GM19395 (cell line): ENCODE measurements around the gene AQP1.

Source experiments
- ATAC-seq: cut with Tn5 transposase; IDR thresholded peaks from one replicate; pipeline ENCODE4 v1.9.1; 2021; ENCODE audit warnings: mild to moderate bottlenecking, moderate library complexity; ENCODE audit not compliant: unreplicated experiment

AQP1 gene

DNA sequence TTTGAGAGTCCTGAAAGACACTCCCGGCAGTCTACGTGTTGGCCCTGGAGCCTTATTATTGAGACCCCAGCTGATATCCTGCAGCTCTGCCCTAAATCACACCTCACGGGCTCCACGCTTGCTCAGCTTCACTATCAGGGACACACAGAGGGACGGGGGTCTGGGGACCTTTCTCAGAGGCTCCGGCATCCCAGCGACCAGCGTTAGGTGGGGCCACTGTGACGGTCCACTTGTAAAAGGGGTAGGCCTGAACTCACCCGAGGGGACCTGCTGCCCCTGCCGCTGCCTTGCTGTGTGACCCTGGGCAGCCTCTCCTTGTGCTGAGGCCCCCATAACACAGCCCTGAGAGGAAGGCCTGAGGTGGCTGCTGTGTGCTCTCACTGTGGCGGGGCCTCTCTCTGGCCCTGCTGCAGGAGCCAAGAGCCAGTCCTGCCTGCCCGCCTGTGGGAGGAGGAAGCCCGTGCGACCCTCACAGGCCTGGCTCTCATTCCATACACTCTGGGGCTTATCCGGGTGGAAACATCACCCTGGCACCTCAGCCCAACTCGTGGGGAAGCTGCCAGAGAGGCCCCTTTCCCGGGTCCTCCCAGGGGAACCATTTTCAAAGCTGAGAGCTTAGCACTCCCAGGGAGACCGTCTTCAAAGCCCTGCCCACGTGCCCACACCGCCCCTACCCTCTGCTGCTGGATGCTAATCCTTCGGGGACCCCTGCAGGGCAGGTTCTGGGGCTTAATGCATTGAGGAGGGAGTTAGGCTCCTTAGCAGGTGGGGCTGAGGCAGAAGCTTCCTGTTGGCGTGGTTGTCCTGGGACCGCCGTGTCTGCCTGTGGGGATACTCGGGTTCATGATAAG, 21.7 kb downstream of the AQP1 start:
- ATAC-seq: no peak

DNA sequence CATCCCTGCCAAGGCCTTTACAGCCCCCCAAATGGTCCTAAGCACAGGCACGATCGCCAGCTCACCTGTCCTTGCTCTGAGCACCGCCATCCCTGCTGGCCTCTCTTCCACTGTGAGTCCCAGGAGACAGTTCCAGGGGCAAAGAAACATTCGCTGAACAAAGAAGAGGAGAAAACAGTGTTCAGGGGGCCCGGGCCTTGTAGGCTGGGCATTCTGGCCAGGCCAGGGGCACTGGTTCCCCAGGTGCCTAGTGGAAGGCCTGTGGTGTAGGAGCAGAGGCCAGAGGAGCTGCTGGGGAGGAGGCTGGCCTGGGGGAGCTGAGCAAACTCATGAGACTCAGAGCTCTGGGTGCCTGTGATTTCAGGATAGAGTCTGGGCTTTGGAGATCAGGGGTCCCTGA, 22.6 kb downstream of the AQP1 start:
- no peak for ATAC-seq

DNA sequence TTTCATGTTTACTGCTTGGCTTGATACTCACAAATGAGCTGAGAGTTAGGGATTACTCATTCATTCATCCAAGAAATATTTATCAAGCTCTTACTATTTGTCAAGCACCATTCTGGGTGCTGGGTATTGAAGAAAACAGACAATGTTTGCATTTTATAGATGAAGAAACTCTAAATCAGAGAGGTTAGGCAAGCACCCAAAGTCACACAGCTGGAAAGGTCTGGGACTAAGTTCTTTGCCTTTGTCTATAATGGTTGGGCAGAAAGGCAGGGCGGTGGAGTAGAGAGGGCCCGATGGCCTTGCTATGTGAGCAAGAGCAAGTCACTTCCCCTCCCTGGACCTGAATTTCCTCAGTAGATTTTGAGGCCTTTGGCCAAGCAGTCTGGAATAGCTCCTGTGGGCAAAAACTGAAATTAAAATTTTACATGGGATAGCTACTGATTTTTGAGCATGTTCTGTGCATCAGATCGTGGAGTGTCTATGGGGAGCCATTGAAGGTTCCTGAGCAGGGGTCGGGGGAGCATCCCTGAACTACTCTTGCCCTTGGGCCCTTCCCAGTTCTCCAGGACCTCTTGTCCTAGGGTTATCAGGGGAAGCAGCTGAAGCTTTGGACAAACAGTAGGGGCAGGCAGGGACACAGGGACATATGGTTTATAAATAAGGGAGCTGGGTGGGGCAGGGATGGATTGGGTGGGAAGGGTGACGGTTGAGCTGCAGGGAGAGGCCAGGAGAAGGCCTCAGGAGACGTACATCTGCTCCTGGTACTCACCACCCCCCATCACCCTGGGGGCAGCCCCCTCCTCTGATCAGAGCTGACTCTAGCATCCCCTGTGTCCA, 23.3 kb downstream of the AQP1 start:
- ATAC-seq: no peak

DNA sequence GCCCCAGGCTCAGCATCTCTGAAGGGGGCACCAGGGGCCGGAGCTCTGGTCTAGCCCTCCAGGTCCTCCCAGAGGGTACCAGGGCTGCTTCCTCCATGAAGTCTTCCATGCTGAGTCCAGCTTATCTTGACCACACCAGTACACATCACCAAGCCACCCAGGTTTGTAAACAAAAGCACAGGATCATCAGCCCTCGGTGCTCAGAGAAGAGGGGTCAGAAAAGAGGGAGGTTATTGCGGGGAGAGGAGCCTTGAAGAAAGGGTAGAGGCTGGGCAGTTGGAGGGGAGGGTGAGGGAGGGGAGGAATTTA, 23.9 kb downstream of the AQP1 start:
- no peak for ATAC-seq

DNA sequence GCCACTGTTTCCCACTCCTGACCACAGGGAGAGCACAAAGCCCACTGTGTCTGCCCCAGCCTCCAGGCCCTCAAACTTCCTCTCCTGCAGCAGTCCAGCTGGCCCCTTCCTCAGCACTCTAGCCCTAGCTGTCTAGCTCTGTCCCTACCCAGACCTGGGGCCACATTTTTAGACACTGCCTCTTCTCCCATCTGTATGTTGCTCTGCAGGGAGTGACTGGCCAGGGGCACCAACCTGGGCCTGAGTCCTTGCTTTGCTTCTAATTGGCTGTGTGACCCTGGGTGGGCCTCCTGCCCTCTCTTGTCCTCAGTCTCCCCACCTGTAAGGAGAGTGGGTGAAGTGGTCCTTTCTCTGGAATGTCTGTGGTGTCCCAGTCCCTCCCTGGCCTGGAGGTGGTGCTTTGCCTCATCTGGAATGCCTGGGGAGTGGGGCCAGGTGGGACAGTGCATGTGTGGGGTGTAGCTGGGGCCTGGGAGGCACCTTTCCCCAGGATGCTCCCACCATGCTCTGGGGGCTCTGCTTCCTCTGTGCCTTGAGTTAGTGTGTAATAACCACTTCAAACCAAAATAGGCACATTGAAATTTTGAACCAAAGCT, 25.1 kb downstream of the AQP1 start:
- ATAC-seq: no peak

DNA sequence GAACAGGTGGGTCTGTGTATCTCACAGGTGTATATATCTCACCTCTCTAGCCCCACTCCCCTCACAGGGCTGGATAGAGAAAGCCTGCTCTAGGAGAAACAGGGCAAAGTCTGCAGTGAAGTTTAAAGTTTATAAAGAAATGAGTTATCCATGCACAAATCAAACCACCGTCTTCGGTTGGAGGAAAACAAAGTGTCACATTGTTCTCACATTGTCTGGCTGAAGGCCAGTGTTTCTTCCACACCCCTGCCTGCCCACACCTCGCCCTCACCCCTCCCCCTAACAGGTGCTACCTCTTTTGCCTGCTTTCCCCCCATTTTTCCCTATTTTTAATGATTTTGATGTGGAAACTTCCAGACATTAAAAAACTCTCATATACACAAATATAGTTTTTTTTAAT, 25.8 kb downstream of the AQP1 start:
- no peak for ATAC-seq

DNA sequence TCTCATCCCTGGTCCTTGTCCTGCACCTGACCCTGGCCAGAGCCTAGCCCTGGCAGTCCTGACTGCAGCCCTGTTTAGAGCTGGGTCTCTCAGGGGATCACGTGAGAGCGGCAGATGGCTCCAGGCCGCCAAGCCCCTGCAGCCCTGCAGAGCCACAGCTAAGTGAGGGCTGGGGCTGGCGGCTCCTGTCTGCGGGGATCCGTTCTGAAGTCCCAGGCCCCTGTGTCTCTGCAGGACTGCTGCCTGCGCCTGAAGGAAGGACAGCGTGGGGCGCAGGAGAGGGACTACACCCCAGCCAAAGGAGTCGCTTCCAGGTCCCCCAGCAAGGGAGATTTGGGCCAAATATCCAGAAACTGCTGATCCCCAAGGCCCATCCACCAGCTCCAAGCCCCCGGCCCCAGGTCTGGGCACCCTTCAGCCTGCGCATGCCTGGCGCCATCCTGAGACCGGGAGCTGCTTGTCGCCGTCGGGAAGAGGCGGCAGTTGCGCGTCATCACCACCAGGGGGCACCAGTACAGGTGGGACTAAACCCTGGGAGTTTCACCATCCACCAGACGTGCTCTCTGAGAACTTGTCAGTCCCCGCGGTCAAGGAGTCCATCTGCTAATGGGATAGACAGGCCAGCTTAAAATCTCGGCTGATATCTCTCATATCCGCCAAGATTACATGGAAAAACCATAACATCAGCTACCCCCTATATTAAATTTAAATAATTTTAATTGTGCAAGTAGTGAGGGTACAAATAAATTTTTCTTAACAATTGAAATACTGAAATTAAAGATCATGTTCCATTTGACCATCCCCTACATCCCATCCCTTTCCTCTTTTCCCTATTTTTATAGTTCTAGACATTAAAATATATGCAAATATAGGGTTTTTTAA, 27.0 kb downstream of the AQP1 start:
- peak; percentile 93 for ATAC-seq

DNA sequence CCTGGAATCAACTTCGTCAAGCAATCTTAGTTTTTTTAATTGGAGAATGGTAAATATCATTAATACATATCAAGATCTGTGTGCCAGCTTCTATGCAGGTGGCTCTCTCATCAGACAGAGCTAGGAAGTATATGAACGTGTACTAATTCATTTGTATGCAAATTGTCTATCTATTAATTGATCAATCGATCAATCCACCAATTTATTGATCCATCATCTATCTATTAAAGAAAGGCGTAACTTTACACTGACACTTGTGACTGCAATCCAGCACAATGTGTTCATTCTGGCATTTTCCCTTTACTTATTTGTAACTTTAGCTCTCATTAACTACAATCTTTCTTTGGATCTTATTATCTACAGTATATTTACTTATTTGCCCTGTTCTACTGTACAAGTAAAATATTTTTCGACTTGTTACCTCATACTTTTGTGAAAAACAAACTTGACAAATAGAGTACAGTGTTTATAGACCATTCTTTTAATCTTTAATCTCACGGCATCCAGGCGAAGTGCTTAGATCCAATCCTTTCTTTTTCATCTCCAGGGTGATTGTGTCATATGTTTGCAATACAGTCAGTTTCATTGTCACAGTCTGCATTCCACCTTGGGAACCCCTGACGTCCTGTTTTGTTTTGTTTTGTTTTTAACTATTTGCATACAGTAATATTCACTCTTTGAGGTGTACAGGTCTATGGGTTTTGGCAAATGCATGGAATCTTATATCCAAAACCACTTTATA, 30.1 kb downstream of the AQP1 start:
- ATAC-seq: no peak

DNA sequence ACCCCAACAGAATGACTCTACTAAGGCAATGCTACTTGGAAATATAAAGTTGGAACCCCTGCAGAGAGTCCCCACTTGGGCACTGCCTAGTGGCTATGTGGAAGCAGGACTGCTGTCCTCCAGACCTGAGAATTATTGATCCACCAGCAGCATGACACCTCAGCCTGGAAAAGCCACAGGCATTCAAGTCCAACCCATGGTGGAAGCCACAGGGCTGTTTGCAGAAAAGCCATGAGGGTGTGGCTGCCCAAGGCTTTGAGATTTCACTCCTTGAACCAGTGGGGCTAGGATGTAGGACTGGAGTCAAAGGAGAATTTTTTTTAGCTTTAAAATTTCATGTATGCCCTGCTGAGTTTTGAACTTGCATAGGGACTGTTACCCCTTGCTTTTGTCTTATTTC, 38.5 kb downstream of the AQP1 start:
- no peak for ATAC-seq

DNA sequence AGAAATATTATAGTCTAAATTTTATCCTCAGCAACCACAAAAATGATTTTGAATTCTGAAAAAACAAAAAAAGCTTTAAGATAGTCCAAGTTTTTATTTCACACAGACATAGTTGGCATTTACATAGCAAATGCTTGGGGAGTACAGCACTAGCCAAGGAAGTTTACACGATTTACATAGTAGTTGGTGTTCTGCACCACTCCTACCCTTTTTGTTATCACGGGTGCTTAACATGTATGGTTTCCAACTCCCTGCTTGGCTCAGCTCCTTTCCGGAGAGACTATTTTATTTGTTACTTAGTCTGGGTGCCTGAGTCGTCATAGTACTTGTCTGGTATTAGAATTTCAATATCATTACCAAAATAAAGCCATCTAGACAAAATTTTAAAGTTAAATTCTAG, 43.3 kb downstream of the AQP1 start:
- no peak for ATAC-seq

DNA sequence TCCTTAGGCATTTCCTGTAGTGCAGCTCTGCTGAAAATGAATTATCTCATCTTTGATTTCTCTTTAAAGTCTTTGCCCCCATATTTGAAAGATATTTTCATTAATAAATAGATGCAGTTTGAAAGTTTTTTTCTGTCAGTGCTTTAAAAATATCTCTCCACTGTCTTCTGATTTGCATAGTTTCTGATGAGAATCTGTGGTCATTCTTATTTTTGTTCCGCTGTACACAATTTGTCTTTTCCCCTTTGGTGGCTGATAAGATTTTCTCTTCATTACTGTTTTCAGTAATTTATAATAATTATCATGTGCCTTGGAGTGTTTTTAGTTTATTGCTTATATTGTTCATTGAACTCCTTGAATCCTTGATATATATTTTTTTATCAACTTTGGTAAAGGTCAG, 45.1 kb downstream of the AQP1 start:
- ATAC-seq: no peak

DNA sequence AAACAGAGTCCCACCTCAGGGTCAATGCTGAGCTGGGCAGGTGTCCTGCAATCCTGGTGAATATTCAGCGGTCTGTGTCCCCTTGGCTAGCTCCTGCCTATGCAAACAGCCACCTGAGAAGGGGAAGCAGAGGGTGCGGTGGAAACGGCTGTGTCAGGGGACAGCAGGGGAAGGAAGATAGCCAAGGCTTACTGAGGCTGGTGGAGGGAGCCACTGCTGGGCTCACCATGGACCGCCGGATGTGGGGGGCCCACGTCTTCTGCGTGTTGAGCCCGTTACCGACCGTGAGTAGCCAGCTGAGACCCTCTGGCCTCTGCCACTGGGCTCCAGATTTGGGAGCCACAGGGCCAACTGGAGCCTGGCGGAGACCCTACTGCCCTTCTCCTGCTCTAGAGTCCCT, 52.2 kb downstream of the AQP1 start, which contains the start of gene GHRHR:
TSS of gene GHRHR (plus strand) at position 112 of the 400 bp plus-strand sequence. CDS start at position 228, 116 bp downstream.
- ATAC-seq: no peak

DNA sequence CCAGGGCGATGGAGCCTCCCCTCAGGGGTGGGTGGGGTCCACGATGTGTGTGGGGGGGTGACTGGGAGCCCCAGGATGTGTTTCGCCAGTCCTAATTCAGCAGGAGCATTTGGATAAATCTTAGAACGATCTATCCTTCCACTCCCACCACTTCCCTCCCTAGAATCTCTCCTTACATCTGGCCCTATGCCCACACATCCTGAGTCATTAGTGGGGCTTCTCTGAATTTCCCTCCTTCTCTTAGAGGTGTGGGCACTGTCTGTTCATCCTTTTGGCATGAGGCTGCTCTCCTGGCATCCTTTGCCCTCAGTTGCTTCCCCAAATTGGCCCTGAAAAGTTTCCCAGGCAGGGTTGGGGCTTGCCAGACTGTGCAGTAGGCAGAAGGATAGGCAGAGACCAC, 53.7 kb downstream of the AQP1 start:
- no peak for ATAC-seq

DNA sequence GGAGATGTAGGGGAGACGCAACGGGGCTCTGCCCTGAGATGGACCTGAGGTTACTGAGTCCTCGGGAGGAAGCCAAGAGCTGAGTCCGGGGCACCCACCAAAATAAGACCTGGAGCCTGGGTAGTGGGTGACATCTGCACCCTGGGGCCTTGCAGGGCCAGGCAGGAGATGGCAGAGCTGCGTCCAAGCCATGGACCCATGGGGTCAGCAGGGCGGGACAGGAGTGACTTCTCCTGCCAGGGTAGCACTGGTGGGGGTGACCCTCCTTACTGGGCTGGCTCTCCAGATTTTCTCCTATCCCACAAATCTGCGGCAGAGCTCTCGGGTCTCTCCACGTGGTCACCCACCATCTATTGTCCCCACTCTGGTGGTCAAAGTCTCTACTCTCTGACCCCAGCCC, 54.2 kb downstream of the AQP1 start:
- ATAC-seq: no peak

DNA sequence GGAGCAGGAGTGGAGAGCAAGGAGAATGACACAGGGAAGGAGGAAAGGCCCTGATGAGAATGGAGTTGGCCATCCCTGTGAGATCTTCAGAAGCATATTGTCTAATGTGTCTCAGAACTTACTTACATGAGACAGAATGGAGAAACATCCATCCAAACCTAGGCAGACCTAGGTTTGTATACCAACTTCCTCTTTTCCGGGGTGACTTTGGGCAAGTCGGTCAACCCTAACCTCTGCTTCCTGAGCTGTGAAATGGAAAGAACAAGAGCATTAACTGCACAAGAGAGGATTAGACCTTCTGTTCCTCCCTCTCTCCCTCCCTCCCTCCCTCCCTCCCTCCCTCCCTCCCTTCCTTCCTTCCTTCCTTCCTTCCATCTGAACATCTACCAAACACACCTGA, 56.6 kb downstream of the AQP1 start:
- no peak for ATAC-seq

DNA sequence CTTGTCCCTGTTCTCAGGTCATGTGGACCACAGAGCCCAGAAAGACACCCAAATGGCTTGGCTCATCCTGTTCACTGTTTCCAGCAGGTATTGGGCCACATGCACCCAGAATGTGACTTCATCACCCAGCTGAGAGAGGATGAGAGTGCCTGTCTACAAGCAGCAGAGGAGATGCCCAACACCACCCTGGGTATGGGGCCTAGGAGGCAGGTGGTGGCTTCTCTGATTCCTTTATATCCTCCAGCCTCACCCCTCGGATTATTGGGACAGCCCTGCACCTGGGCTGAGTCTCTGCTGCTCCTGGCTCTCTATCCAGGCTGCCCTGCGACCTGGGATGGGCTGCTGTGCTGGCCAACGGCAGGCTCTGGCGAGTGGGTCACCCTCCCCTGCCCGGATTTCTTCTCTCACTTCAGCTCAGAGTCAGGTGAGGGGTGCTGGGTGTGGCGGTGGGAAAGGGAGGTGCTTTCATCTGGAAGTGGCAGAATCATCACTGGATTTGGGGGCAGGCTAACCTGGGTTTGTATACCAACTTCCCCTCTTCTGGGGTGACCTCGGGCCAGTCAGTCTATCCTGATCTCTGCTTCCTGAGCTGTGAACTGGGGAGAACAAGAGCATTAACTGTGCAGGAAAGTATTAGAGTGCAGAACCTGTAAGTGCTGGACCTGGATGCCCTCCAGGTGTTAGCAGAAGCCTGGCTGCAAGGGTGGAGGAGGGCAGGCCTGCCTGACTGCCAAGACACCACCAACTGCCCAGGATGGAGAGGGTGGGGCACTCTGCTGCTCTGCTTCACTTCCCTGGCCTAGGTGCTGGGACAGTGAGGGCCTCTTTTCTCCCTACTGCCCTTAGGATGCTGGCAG, 57.3 kb downstream of the AQP1 start:
- no peak for ATAC-seq

DNA sequence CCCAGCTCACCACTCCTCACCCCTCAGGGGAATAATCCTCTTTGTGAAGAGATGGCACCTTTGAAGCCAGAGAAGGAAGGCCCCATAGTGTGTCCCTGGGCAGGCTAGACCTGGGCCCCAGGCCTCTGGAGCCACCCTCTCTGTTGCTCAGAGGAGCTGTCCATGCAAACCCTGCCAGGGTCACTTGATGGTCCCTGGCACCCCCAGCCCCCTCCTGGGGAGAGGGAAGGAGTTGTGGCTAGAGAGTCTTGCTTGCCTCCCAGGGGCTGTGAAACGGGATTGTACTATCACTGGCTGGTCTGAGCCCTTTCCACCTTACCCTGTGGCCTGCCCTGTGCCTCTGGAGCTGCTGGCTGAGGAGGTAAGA, 57.9 kb downstream of the AQP1 start:
- no peak for ATAC-seq

DNA sequence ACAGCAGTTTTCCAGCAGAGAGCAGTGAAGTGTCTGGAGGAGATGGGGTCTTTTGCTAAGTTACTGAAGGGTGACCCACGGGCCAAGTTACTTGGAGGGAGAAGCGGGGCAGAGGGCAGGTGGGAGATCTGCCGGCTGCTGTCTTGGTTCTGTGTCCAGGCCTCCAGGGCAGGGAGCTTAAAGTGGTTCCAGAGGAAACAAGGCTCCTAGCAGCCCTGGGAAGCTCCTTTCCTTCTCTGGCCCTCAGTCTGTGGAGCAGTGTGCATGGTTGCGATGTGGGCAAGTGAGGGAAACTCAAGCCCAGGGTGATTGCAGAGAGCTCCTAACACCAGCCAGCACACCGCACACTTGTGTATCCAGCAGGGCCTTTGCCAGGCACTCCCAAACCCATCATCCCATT, 58.4 kb downstream of the AQP1 start:
- ATAC-seq: no peak

DNA sequence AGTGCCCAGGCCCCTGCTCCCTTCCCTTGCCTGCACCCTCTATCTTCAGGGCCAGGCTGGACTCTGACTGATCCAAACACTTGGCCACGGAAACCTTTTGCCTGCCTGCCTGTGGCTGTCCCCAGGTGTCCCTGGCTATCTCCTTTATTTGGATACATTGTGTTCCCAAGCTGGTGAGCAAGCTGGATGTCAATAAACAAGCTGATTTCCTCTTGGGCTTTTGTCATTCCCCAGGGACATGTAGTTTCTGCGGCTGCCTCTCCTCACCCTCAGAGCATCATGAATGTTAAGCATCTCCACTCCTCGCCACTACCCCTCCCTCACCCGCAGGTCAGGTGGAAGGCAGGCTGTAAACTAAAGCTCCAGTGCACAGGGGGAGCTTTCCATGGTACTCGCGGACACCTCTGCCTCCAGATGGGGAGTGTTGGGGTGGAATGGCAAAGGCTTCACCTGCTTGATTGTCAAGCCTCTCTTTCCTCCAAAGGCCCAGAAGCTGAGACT, 59.0 kb downstream of the AQP1 start:
- ATAC-seq: no peak
